GM23338 (cell line): ENCODE results near the gene TNS3. TPM values are rescaled to one million over a fixed set of nuclear protein-coding genes. Genes with fewer than 3 reads are reported as not detected.

Experiments
- ATAC-seq: fragments of 200-7000 bp; cut with Tn5 transposase; 3 replicates; pipeline ENCODE4 v1.9.1; 2020
- DNase-seq: peaks from one replicate; pipeline ENCODE4 v3.0.0-alpha.2; 2015; ENCODE audit warnings: low spot score
- H2AFZ ChIP-seq: fragments of 200-600 bp; sonication (generic); 2 replicates; pipeline ENCODE4 v1.8.0; 2016; ENCODE audit warnings: antibody characterized with exemption, mild to moderate bottlenecking, moderate library complexity
- H3F3A ChIP-seq: fragments of 200-600 bp; sonication (generic); replicated peaks from 2 replicates; pipeline ENCODE4 v1.8.0; 2017; ENCODE audit warnings: antibody characterized with exemption, mixed run types, low read depth
- H3K27ac ChIP-seq: fragments of 200-600 bp; sonication (generic); 2 replicates; pipeline ENCODE4 v1.6.1; 2016; ENCODE audit warnings: low read depth
- H3K27me3 ChIP-seq: fragments of 200-600 bp; sonication (generic); 2 replicates; pipeline ENCODE4 v1.8.0; 2016; ENCODE audit warnings: mild to moderate bottlenecking, mixed run types, moderate library complexity; ENCODE audit not compliant: insufficient read depth
- H3K36me3 ChIP-seq: fragments of 200-600 bp; sonication (generic); 2 replicates; pipeline ENCODE4 v1.8.0; 2016; ENCODE audit warnings: mild to moderate bottlenecking; ENCODE audit not compliant: insufficient read depth
- H3K4me1 ChIP-seq: fragments of 200-600 bp; sonication (generic); 2 replicates; pipeline ENCODE4 v1.8.0; 2016; ENCODE audit warnings: mild to moderate bottlenecking, moderate library complexity; ENCODE audit not compliant: insufficient read depth
- H3K4me2 ChIP-seq: fragments of 200-600 bp; sonication (generic); 2 replicates; pipeline ENCODE4 v1.7.1; 2017; ENCODE audit warnings: mixed run types
- H3K4me3 ChIP-seq: fragments of 200-600 bp; sonication (generic); 2 replicates; pipeline ENCODE4 v1.6.1; 2016; ENCODE audit warnings: mixed run types
- H3K79me2 ChIP-seq: fragments of 200-600 bp; sonication (generic); replicated peaks from 2 replicates; pipeline ENCODE4 v1.8.0; 2017; ENCODE audit warnings: mild to moderate bottlenecking; ENCODE audit not compliant: insufficient read depth
- H3K9me2 ChIP-seq: fragments of 200-600 bp; sonication (generic); 2 replicates; pipeline ENCODE4 v1.8.0; 2017; ENCODE audit not compliant: insufficient read depth
- H4K20me1 ChIP-seq: fragments of 200-600 bp; sonication (generic); replicated peaks from 2 replicates; pipeline ENCODE4 v1.8.0; 2017; ENCODE audit warnings: mild to moderate bottlenecking; ENCODE audit not compliant: insufficient read depth
- H3K27ac Mint-ChIP-seq: 2 replicates; pipeline ENCODE4 v1.8.0; 2020; ENCODE audit warnings: inconsistent platforms, mild to moderate bottlenecking, moderate library complexity, mixed read lengths
- H3K27me3 Mint-ChIP-seq: 3 replicates; pipeline ENCODE4 v1.8.0; 2022; ENCODE audit warnings: low read depth, mild to moderate bottlenecking, moderate library complexity, mixed read lengths, inconsistent platforms; ENCODE audit not compliant: insufficient read depth, poor library complexity
- H3K36me3 Mint-ChIP-seq: 3 replicates; pipeline ENCODE4 v1.8.0; 2021; ENCODE audit warnings: low read depth, mild to moderate bottlenecking, inconsistent platforms, moderate library complexity, mixed read lengths
- H3K4me1 Mint-ChIP-seq: 3 replicates; pipeline ENCODE4 v1.8.0; 2020; ENCODE audit warnings: mild to moderate bottlenecking, inconsistent platforms, mixed read lengths
- H3K4me3 Mint-ChIP-seq: 3 replicates; pipeline ENCODE4 v1.8.0; 2021; ENCODE audit warnings: moderate library complexity, mild to moderate bottlenecking, inconsistent platforms, mixed read lengths
- H3K9me3 Mint-ChIP-seq: 3 replicates; pipeline ENCODE4 v1.8.0; 2020; ENCODE audit warnings: moderate library complexity, mild to moderate bottlenecking, inconsistent platforms, mixed read lengths
- EZH2 ChIP-seq: fragments of 200-600 bp; sonication (generic); IDR thresholded peaks from one replicate; pipeline ENCODE4 v1.8.0; 2017; ENCODE audit warnings: antibody characterized with exemption, mild to moderate bottlenecking, low read depth; ENCODE audit not compliant: unreplicated experiment
- EZH2phosphoT487 ChIP-seq: fragments of 200-600 bp; sonication (generic); IDR thresholded peaks from one replicate; pipeline ENCODE4 v1.8.1; 2018; ENCODE audit warnings: antibody characterized with exemption; ENCODE audit not compliant: unreplicated experiment
- polyA plus RNA-seq: library from polyadenylated mRNA; unstranded; fragments of >200 nt; fragmentation: Nextera tagmentation; extraction: Ambion mirVana; gene quantifications from 2 replicates; pipeline ENCODE4 v1.2.1, GENCODE V29; 2016
- total RNA-seq: library from RNA; depleted of rRNA; stranded (reverse); fragments of >200 nt; shearing (Covaris generic); gene quantifications from 2 replicates; pipeline ENCODE4 v1.2.3, GENCODE V29; 2014
- TF ChIP-seq, protein P1 (sequence below), 2 experiments: fragments of 200-600 bp in 1 of 2; sonication (generic) in 1 of 2; conservative IDR thresholded peaks; 2 replicates each; pipeline versions ENCODE4 v1.5.1 to v1.6.1; 2016 to 2017; ENCODE audit warnings: antibody characterized with exemption in 2 of 2, low read depth in 2 of 2, mild to moderate bottlenecking in 2 of 2, moderate library complexity in 1 of 2
- TF ChIP-seq, protein P2 (sequence below): fragments of 250-450 bp; sonication (Bioruptor Pico); IDR thresholded peaks from 2 replicates; pipeline ENCODE4 v1.5.0; 2020; ENCODE audit warnings: mild to moderate bottlenecking, moderate library complexity
- TF ChIP-seq, protein P3 (sequence below): IDR thresholded peaks from one replicate; pipeline ENCODE4 v1.6.1; 2018; ENCODE audit warnings: antibody characterized with exemption; ENCODE audit not compliant: unreplicated experiment

TNS3 gene
- total and polyA plus RNA-seq, 2 experiments from 2014 or later, result 6.2 to 28.7 TPM

DNA sequence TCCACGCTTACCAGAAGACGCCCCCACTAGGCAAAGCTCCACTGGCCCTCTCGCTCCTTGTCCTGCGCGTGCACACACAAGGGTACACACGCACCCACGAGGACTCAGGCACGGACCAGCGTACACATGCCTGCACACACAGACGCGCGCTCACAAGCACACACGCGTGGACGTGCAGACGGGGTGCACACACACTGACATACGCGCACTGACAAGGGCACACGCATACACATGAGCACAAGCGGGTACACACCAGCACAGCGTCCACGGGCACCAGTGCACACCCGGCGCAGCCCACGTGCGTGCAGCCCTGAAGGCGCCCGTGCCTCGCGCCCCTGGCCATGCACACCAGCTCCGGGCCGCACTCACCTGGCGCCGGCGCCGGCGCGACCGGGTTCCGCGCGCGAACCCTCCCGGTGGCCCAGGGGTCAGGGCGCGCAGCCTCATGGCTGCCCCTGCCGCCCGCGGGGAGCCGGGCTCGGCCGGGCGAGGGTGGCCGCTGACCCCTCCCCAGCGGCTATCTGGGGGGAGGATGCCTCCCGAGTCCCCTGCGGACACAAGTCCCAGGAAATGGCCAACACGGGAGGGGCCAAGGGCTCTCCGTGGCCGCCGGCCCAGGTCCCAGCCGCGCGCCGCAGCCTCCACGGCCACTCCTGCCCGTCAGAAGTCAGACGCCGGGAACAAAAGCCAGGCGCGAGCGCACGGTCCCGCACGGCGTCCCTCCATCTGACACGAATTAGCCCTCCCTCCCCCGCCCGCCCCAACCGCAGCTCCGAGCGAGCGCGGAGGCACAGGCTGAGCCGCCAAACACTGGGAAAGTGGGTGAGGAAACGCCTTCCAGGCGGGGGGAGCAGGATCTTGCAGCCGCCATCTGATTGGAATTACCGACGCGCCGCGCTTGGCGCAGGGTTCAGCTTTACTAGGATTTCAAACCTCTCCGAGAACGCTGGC, 45.0 kb downstream of the TNS3 start:
- Histone ChIP-seq H3K27me3 (peaks cover 28% of the 10 kb centered on the region), H3K9me2 (no peaks in the 10 kb centered on the region), H3K4me1 (peaks cover 41% of the 10 kb centered on the region), H3K4me3 (peak overlapping the region; percentile 63), H2AFZ (peak overlapping the region; percentile 60), H3K79me2 (peaks cover 39% of the 10 kb centered on the region), H4K20me1 (peaks cover 17% of the 10 kb centered on the region), H3K36me3 (no peaks in the 10 kb centered on the region), H3F3A (peaks cover 5% of the 10 kb centered on the region; the same call in 1 of the 2 replicates), H3K4me2 (peak overlapping the region; percentile 87), H3K27ac (no peak overlapping the region)
- Mint-ChIP-seq H3K9me3 (peaks cover 5% of the 10 kb centered on the region; the same call in 2 of the 3 replicates), H3K4me1 (peaks cover 53% of the 10 kb centered on the region), H3K4me3 (peak overlapping the region; percentile 83), H3K36me3 (peaks cover 10% of the 10 kb centered on the region), H3K27ac (no peak overlapping the region), H3K27me3 (peaks cover 23% of the 10 kb centered on the region)
- TF ChIP-seq, protein P1, sequence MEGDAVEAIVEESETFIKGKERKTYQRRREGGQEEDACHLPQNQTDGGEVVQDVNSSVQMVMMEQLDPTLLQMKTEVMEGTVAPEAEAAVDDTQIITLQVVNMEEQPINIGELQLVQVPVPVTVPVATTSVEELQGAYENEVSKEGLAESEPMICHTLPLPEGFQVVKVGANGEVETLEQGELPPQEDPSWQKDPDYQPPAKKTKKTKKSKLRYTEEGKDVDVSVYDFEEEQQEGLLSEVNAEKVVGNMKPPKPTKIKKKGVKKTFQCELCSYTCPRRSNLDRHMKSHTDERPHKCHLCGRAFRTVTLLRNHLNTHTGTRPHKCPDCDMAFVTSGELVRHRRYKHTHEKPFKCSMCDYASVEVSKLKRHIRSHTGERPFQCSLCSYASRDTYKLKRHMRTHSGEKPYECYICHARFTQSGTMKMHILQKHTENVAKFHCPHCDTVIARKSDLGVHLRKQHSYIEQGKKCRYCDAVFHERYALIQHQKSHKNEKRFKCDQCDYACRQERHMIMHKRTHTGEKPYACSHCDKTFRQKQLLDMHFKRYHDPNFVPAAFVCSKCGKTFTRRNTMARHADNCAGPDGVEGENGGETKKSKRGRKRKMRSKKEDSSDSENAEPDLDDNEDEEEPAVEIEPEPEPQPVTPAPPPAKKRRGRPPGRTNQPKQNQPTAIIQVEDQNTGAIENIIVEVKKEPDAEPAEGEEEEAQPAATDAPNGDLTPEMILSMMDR (conservative IDR thresholded peaks at IDR 0.05; ENCODE audit: low read depth in 2 of 2), result no peak
- no peak for TF ChIP-seq EZH2
- TF ChIP-seq, protein P2, sequence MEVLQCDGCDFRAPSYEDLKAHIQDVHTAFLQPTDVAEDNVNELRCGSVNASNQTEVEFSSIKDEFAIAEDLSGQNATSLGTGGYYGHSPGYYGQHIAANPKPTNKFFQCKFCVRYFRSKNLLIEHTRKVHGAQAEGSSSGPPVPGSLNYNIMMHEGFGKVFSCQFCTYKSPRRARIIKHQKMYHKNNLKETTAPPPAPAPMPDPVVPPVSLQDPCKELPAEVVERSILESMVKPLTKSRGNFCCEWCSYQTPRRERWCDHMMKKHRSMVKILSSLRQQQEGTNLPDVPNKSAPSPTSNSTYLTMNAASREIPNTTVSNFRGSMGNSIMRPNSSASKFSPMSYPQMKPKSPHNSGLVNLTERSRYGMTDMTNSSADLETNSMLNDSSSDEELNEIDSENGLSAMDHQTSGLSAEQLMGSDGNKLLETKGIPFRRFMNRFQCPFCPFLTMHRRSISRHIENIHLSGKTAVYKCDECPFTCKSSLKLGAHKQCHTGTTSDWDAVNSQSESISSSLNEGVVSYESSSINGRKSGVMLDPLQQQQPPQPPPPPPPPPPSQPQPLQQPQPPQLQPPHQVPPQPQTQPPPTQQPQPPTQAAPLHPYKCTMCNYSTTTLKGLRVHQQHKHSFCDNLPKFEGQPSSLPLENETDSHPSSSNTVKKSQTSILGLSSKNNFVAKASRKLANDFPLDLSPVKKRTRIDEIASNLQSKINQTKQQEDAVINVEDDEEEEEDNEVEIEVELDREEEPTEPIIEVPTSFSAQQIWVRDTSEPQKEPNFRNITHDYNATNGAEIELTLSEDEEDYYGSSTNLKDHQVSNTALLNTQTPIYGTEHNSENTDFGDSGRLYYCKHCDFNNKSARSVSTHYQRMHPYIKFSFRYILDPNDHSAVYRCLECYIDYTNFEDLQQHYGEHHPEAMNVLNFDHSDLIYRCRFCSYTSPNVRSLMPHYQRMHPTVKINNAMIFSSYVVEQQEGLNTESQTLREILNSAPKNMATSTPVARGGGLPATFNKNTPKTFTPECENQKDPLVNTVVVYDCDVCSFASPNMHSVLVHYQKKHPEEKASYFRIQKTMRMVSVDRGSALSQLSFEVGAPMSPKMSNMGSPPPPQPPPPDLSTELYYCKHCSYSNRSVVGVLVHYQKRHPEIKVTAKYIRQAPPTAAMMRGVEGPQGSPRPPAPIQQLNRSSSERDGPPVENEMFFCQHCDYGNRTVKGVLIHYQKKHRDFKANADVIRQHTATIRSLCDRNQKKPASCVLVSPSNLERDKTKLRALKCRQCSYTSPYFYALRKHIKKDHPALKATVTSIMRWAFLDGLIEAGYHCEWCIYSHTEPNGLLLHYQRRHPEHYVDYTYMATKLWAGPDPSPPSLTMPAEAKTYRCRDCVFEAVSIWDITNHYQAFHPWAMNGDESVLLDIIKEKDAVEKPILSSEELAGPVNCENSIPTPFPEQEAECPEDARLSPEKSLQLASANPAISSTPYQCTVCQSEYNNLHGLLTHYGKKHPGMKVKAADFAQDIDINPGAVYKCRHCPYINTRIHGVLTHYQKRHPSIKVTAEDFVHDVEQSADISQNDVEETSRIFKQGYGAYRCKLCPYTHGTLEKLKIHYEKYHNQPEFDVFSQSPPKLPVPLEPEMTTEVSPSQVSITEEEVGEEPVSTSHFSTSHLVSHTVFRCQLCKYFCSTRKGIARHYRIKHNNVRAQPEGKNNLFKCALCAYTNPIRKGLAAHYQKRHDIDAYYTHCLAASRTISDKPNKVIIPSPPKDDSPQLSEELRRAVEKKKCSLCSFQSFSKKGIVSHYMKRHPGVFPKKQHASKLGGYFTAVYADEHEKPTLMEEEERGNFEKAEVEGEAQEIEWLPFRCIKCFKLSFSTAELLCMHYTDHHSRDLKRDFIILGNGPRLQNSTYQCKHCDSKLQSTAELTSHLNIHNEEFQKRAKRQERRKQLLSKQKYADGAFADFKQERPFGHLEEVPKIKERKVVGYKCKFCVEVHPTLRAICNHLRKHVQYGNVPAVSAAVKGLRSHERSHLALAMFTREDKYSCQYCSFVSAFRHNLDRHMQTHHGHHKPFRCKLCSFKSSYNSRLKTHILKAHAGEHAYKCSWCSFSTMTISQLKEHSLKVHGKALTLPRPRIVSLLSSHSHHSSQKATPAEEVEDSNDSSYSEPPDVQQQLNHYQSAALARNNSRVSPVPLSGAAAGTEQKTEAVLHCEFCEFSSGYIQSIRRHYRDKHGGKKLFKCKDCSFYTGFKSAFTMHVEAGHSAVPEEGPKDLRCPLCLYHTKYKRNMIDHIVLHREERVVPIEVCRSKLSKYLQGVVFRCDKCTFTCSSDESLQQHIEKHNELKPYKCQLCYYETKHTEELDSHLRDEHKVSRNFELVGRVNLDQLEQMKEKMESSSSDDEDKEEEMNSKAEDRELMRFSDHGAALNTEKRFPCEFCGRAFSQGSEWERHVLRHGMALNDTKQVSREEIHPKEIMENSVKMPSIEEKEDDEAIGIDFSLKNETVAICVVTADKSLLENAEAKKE, result no peak
- TF ChIP-seq, protein P3, sequence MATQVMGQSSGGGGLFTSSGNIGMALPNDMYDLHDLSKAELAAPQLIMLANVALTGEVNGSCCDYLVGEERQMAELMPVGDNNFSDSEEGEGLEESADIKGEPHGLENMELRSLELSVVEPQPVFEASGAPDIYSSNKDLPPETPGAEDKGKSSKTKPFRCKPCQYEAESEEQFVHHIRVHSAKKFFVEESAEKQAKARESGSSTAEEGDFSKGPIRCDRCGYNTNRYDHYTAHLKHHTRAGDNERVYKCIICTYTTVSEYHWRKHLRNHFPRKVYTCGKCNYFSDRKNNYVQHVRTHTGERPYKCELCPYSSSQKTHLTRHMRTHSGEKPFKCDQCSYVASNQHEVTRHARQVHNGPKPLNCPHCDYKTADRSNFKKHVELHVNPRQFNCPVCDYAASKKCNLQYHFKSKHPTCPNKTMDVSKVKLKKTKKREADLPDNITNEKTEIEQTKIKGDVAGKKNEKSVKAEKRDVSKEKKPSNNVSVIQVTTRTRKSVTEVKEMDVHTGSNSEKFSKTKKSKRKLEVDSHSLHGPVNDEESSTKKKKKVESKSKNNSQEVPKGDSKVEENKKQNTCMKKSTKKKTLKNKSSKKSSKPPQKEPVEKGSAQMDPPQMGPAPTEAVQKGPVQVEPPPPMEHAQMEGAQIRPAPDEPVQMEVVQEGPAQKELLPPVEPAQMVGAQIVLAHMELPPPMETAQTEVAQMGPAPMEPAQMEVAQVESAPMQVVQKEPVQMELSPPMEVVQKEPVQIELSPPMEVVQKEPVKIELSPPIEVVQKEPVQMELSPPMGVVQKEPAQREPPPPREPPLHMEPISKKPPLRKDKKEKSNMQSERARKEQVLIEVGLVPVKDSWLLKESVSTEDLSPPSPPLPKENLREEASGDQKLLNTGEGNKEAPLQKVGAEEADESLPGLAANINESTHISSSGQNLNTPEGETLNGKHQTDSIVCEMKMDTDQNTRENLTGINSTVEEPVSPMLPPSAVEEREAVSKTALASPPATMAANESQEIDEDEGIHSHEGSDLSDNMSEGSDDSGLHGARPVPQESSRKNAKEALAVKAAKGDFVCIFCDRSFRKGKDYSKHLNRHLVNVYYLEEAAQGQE, result no peak
- no peak for TF ChIP-seq EZH2phosphoT487
- peak; percentile 51 for ATAC-seq
- peak; percentile 81 for DNase-seq
